Measurements from ENCODE around the gene PCDHA2.
A peak's percentile ranks its signal among the peaks of the same experiment; 100 is the strongest.
"Not testable (repeated sequence)": the region's sequence is repeated elsewhere in the genome, so short reads cannot be mapped to it uniquely, and the experiment has no call there.

PCDHA2 gene

DNA sequence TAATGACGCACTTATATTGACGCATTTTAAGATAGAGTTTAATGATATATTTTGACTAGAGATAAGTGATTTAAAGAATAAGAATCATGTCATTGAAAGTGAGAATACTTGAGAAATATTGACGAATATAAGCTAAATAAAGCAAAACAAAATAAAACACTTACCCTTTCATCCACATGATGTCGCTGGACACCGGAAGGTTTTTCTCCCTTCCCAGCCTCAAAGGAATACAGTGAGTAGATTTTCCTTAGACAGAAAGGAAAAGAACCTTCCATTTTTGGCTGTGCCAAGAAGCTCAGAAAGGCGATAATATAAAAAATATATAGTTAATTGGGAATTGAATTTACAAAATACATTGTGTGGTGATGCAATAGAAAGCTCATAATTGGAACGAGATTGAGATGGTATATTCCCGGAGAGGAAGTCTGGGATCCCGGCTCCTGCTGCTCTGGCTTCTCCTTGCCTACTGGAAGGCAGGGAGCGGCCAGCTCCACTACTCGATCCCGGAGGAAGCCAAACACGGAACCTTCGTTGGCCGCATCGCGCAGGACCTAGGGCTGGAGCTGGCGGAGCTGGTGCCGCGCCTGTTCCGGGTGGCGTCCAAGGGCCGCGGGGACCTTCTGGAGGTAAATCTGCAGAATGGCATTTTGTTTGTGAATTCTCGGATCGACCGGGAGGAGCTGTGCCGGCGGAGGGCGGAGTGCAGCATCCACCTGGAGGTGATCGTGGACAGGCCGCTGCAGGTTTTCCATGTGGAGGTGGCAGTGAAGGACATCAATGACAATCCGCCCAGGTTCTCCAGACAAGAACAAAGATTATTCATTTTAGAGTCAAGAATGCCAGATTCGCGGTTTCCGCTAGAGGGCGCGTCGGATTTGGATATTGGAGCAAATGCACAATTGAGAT is 27.0 kb downstream of the PCDHA2 start, which contains the start of gene PCDHA5:
TSS of gene PCDHA5 (plus strand) at position 239 of the 906 bp plus-strand sequence.
- DNase-seq: peak; percentile 20 to 34 (median 33)

DNA sequence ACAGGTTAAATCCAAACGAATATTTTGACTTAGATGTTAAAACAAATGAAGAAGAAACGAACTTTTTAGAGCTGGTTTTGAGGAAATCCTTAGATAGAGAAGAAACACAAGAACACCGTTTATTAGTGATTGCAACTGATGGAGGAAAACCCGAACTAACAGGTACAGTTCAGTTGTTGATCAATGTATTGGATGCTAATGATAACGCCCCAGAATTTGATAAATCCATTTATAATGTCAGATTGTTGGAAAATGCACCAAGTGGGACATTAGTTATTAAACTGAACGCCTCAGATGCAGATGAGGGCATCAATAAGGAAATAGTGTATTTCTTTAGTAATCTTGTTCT is 27.6 kb downstream of the PCDHA2 start:
- DNase-seq: no peak

DNA sequence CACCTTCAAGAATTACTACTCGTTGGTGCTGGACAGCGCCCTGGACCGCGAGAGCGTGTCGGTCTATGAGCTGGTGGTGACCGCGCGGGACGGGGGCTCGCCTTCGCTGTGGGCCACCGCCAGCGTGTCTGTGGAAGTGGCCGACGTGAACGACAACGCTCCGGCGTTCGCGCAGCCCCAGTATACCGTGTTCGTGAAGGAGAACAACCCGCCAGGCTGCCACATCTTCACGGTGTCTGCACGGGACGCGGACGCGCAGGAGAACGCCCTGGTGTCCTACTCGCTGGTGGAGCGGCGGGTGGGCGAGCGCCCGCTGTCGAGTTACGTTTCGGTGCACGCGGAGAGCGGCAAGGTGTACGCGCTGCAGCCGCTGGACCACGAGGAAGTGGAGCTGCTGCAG is 28.3 kb downstream of the PCDHA2 start:
- not testable (repeated sequence) for DNase-seq

DNA sequence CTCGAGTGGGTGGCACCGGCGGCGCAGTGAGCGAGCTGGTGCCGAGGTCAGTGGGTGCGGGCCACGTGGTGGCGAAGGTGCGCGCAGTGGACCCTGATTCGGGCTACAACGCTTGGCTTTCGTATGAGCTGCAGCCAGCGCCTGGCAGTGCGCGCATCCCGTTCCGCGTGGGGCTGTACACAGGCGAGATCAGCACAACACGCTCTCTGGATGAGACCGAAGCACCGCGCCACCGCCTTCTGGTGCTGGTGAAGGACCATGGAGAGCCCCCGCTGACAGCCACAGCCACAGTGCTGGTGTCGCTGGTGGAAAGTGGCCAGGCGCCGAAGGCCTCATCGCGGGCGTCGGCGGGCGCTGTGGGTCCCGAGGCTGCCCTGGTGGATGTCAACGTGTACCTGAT is 28.8 kb downstream of the PCDHA2 start:
- DNase-seq: no peak

DNA sequence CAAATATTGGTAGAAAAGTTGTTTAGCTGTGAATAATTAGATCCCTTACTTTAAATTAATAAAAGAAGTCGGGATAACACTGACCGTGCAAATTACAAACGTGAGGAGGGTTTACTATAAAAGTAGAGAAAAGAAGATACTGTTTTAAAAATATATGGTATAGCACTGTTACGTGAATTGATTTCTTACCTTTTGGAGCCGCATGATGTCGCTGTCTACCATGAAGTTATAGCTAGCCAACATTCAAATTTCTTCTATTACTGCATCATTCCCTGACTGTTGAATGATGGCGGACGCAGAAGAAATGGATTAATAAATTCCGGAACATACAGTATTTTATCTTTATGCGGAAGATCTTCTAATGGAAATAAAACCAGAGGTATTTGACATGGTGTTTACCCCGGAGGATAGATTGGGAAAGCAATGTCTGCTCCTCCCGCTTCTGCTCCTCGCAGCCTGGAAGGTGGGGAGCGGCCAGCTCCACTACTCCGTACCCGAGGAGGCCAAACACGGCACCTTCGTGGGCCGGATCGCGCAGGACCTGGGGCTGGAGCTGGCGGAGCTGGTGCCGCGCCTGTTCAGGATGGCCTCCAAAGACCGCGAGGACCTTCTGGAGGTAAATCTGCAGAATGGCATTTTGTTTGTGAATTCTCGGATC is 33.2 kb downstream of the PCDHA2 start, which contains the start of gene PCDHA6:
TSS of gene PCDHA6 (plus strand) at position 257 of the 658 bp plus-strand sequence. CDS start at position 389, 132 bp downstream.
- peak in 1 of 3 donors; percentile 3 for DNase-seq

DNA sequence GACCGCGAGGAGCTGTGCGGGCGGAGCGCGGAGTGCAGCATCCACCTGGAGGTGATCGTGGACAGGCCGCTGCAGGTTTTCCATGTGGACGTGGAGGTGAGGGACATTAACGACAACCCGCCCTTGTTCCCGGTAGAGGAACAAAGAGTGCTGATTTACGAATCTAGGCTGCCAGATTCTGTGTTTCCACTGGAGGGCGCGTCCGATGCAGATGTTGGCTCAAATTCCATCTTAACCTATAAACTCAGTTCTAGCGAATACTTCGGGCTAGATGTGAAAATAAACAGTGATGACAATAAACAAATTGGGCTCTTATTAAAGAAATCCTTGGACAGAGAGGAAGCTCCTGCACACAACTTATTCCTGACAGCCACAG is 33.7 kb downstream of the PCDHA2 start:
- peak in 1 of 3 donors; percentile 12 for DNase-seq

DNA sequence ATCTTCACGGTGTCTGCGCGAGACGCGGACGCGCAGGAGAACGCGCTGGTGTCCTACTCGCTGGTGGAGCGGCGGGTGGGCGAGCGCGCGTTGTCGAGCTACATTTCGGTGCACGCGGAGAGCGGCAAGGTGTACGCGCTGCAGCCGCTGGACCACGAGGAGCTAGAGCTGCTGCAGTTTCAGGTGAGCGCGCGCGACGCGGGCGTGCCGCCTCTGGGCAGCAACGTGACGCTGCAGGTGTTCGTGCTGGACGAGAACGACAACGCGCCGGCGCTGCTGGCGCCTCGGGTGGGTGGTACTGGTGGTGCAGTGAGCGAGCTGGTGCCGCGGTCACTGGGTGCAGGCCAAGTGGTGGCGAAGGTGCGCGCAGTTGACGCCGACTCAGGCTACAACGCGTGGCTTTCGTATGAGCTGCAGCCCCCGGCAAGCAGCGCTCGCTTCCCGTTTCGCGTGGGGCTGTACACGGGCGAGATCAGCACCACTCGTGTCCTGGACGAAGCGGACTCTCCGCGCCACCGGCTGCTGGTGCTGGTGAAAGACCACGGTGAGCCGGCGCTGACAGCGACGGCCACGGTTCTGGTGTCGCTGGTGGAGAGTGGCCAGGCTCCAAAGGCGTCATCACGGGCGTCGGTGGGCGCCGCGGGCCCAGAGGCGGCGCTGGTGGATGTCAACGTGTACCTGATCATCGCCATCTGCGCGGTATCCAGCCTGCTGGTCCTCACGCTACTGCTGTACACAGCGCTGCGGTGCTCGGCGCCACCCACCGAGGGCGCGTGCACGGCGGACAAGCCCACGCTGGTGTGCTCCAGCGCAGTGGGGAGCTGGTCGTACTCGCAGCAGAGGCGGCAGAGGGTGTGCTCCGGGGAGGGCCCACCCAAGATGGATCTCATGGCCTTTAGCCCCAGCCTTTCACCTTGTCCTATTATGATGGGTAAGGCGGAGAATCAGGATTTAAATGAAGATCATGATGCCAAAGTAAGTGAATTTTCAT is 35.2 kb downstream of the PCDHA2 start:
- peak in 1 of 3 donors; percentile 8 for DNase-seq

DNA sequence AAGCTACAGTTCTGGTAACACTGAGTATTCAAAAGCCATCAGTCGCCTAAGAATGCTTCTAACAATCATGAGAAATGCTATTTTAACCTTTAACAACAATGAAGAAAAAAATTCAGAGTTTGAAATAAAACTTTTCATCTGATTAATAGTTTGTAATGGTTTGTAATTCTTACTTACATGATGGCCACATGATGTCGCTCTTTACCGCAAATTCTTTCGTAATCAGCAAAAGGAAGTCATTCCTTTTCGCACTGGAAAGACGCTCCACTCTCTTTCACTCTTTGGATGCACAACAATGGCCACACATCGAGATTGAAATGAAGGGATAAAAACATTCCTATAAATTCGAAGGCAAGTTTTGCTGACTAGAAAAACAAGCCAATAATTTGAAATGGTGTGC is 39.3 kb downstream of the PCDHA2 start, which contains the start of gene PCDHA7:
TSS of gene PCDHA7 (plus strand) at position 277 of the 400 bp plus-strand sequence. CDS start at position 392, 115 bp downstream.
- peak in 2 of 3 donors; percentile 5 to 18 for DNase-seq

DNA sequence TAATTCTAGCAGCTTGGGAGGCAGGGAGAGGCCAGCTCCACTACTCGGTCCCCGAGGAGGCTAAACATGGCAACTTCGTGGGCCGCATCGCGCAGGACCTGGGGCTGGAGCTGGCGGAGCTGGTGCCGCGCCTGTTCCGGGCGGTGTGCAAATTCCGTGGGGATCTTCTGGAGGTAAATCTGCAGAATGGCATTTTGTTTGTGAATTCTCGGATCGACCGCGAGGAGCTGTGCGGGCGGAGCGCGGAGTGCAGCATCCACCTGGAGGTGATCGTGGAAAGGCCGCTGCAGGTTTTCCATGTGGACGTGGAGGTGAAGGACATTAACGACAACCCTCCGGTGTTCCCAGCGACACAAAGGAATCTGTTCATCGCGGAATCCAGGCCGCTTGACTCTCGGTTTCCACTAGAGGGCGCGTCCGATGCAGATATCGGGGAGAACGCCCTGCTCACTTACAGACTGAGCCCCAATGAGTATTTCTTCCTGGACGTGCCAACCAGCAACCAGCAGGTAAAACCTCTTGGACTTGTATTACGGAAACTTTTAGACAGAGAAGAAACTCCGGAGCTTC is 39.9 kb downstream of the PCDHA2 start:
- not testable (repeated sequence) for DNase-seq

DNA sequence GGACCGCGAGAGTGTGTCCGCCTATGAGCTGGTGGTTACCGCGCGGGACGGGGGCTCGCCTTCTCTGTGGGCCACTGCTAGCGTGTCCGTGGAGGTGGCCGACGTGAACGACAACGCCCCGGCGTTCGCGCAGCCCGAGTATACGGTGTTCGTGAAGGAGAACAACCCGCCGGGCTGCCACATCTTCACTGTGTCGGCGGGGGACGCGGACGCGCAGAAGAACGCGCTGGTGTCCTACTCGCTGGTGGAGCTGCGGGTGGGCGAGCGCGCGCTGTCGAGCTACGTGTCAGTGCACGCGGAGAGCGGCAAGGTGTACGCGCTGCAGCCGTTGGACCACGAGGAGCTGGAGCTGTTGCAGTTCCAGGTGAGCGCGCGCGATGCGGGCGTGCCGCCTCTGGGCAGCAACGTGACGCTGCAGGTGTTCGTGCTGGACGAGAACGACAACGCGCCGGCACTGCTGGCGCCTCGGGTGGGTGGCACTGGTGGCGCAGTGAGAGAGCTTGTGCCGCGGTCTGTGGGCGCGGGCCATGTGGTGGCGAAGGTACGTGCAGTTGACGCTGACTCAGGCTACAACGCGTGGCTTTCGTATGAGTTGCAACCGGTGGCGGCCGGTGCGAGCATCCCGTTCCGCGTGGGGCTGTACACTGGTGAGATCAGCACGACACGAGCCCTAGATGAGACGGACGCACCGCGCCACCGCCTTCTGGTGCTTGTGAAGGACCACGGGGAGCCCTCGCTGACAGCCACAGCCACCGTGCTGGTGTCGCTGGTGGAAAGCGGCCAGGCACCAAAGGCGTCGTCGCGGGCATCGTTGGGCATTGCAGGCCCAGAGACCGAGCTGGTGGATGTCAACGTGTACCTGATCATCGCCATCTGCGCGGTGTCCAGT is 41.2 kb downstream of the PCDHA2 start:
- peak in 1 of 3 donors; percentile 13 for DNase-seq

DNA sequence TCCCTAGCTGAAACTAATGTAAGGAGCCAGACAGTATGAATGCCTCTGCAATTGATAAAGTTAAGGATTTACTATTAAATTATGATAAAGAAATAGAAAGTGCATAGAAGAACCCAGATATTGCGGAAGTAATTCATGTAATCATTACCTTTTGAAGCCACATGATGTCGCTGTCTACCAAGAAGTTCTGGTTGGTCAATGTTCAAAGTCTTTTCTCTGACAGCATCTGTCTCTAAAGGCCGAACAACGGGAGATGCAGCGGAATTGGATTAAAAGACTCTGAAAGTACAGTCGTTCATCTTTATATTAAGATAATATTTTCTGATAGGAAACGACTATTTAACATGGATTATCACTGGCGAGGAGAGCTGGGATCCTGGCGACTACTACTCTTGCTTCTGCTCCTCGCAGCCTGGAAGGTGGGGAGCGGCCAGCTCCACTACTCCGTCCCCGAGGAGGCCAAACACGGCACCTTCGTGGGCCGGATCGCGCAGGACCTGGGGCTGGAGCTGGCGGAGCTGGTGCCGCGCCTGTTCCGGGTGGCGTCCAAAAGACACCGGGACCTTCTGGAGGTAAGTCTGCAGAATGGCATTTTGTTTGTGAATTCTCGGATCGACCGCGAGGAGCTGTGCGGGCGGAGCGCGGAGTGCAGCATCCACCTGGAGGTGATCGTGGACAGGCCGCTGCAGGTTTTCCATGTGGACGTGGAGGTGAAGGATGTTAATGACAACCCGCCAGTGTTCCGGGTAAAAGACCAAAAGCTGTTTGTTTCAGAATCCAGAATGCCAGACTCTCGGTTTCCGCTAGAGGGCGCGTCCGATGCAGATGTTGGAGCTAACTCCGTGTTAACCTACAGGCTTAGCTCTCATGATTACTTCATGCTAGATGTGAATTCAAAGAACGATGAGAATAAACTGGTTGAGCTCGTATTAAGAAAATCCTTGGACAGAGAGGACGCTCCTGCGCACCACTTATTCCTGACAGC is 46.6 kb downstream of the PCDHA2 start, which contains the start of gene PCDHA8:
TSS of gene PCDHA8 (plus strand) at position 210 of the 985 bp plus-strand sequence. CDS start at position 345, 135 bp downstream.
- DNase-seq: peak; percentile 13 to 27 (median 15)

DNA sequence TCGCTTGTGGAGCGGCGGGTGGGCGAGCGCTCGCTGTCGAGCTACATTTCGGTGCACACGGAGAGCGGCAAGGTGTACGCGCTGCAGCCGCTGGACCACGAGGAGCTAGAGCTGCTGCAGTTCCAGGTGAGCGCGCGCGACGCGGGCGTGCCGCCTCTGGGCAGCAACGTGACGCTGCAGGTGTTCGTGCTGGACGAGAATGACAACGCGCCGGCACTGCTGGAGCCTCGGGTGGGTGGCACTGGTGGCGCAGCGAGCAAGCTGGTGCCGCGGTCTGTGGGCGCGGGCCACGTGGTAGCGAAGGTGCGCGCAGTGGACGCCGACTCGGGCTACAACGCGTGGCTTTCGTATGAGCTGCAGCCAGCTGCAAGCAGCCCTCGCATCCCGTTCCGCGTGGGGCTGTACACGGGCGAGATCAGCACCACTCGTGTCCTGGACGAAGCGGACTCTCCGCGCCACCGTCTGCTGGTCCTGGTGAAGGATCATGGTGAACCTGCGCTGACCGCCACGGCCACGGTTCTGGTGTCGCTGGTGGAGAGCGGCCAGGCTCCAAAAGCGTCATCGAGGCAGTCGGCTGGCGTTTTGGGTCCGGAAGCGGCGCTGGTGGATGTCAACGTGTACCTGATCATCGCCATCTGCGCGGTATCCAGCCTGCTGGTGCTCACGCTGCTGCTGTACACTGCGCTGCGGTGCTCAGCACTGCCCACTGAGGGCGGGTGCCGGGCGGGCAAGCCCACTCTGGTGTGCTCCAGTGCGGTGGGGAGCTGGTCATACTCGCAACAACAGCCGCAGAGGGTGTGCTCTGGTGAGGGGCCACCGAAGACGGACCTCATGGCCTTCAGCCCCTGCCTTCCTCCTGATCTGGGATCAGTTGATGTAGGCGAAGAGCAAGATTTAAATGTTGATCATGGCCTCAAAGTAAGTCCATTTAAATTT is 48.4 kb downstream of the PCDHA2 start:
- DNase-seq: no peak
